ENCODE measurements around the gene WDR5. TPM values are rescaled to one million over a fixed set of nuclear protein-coding genes. Genes with fewer than 3 reads are reported as not detected.

Gene WDR5
- total and polyA plus RNA-seq, 2 of the 13 experiments (the other 11 are each of a cell fraction or from before 2014, with no cell fraction given), result 34.3 TPM

DNA sequence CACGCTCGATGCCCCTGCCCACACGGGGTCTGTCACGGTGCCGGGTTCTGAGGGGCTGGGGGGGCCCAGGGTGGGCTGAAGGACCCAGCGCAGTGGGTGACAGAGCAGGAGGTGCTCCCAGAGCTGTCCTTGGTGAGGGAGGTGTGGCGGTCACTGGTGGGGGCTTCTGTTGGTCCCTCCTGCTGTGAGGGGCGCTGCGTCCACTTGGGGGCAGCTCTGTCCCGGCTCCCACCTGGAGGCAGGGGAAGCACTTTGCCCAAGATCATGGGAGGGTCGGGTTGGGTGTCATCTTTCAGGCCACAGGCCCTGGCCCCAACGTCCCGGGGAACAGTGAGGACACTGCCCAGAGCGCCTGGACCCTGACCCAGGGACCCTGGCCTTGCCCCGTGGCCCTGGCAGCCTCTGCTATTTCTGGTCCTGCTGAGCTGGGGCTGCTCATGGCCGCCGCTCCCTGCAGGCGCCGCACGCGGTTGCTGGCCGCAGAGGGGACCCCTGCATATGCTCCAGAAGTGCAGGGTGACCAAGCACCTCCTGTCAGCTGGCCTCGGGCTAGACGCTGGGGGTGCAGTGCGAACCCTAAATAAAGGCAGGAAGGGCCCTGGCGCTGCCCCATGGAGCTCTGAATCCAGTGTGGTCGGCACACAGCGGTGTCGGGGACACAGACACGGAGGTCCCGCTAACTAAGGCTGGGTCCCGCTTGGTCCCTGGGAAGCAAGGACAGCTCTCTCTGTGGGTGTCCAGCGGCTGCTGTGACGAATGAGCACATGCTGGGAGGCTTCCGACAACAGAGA, 40.1 kb downstream of the WDR5 start (continued):
- TF ChIP-seq, protein P1, sequence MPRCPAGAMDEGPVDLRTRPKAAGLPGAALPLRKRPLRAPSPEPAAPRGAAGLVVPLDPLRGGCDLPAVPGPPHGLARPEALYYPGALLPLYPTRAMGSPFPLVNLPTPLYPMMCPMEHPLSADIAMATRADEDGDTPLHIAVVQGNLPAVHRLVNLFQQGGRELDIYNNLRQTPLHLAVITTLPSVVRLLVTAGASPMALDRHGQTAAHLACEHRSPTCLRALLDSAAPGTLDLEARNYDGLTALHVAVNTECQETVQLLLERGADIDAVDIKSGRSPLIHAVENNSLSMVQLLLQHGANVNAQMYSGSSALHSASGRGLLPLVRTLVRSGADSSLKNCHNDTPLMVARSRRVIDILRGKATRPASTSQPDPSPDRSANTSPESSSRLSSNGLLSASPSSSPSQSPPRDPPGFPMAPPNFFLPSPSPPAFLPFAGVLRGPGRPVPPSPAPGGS (CRISPR knock-in tag; IDR thresholded peaks at IDR 0.05), result no peak; the same call in 1 of the 2 replicates
- TF ChIP-seq ZNF614 (CRISPR knock-in tag; IDR thresholded peaks at IDR 0.05; ENCODE audit: borderline replicate concordance) (0 out of 2 replicates have a peak, but pooled peaks have one; percentile 21), BHLHE40 (IDR thresholded peaks at IDR 0.05; ENCODE audit: low read length) (no peak), ZNF264 (CRISPR knock-in tag; IDR thresholded peaks at IDR 0.05) (no peak), ZMAT3 (CRISPR knock-in tag; conservative IDR thresholded peaks at IDR 0.05) (no peak; the same call in 1 of the 2 replicates), CEBPG (CRISPR knock-in tag; IDR thresholded peaks at IDR 0.05) (no peak), ZSCAN12 (CRISPR knock-in tag; IDR thresholded peaks at IDR 0.05) (no peak), RAD51 (IDR thresholded peaks at IDR 0.05; ENCODE audit: borderline replicate concordance) (no peak), TBP (CRISPR knock-in tag; IDR thresholded peaks at IDR 0.05) (no peak), ZNF33A (CRISPR knock-in tag; IDR thresholded peaks at IDR 0.05; ENCODE audit: borderline replicate concordance) (no peak), IRF2 (CRISPR knock-in tag; IDR thresholded peaks at IDR 0.05) (peak; percentile 21; the same call in 1 of the 2 replicates), MAZ (IDR thresholded peaks at IDR 0.05; ENCODE audit: borderline replicate concordance, low read depth, low read length) (no peak; the same call in 1 of the 2 replicates), MAZ (CRISPR knock-in tag; IDR thresholded peaks at IDR 0.05; ENCODE audit: low read depth) (0 out of 2 replicates have a peak, but pooled peaks have one; percentile 50), ZFP90 (CRISPR knock-in tag; IDR thresholded peaks at IDR 0.05; ENCODE audit: borderline replicate concordance) (0 out of 2 replicates have a peak, but pooled peaks have one; percentile 70), RXRA (CRISPR knock-in tag; IDR thresholded peaks at IDR 0.05) (peak; percentile 80), ARHGAP35 (CRISPR knock-in tag; IDR thresholded peaks at IDR 0.05; ENCODE audit: borderline replicate concordance) (peak; percentile 46; the same call in 1 of the 2 replicates)
- TF ChIP-seq, protein P2, sequence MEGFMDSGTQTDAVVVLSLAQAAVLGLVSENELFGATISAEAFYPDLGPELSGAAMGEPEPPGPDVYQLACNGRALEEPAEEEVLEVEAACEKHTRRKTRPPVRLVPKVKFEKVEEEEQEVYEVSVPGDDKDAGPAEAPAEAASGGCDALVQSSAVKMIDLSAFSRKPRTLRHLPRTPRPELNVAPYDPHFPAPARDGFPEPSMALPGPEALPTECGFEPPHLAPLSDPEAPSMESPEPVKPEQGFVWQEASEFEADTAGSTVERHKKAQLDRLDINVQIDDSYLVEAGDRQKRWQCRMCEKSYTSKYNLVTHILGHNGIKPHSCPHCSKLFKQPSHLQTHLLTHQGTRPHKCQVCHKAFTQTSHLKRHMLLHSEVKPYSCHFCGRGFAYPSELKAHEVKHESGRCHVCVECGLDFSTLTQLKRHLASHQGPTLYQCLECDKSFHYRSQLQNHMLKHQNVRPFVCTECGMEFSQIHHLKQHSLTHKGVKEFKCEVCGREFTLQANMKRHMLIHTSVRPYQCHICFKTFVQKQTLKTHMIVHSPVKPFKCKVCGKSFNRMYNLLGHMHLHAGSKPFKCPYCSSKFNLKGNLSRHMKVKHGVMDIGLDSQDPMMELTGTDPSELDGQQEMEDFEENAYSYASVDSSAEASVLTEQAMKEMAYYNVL (CRISPR knock-in tag; IDR thresholded peaks at IDR 0.05; ENCODE audit: borderline replicate concordance), result no peak
- TF ChIP-seq, protein P3, sequence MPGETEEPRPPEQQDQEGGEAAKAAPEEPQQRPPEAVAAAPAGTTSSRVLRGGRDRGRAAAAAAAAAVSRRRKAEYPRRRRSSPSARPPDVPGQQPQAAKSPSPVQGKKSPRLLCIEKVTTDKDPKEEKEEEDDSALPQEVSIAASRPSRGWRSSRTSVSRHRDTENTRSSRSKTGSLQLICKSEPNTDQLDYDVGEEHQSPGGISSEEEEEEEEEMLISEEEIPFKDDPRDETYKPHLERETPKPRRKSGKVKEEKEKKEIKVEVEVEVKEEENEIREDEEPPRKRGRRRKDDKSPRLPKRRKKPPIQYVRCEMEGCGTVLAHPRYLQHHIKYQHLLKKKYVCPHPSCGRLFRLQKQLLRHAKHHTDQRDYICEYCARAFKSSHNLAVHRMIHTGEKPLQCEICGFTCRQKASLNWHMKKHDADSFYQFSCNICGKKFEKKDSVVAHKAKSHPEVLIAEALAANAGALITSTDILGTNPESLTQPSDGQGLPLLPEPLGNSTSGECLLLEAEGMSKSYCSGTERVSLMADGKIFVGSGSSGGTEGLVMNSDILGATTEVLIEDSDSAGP (CRISPR knock-in tag; IDR thresholded peaks at IDR 0.05; ENCODE audit: borderline replicate concordance), result peak; percentile 75; the same call in 1 of the 2 replicates
- TF ChIP-seq, protein P4, sequence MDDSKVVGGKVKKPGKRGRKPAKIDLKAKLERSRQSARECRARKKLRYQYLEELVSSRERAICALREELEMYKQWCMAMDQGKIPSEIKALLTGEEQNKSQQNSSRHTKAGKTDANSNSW (CRISPR knock-in tag; IDR thresholded peaks at IDR 0.05; ENCODE audit: borderline replicate concordance), result no peak
- TF ChIP-seq, protein P5, sequence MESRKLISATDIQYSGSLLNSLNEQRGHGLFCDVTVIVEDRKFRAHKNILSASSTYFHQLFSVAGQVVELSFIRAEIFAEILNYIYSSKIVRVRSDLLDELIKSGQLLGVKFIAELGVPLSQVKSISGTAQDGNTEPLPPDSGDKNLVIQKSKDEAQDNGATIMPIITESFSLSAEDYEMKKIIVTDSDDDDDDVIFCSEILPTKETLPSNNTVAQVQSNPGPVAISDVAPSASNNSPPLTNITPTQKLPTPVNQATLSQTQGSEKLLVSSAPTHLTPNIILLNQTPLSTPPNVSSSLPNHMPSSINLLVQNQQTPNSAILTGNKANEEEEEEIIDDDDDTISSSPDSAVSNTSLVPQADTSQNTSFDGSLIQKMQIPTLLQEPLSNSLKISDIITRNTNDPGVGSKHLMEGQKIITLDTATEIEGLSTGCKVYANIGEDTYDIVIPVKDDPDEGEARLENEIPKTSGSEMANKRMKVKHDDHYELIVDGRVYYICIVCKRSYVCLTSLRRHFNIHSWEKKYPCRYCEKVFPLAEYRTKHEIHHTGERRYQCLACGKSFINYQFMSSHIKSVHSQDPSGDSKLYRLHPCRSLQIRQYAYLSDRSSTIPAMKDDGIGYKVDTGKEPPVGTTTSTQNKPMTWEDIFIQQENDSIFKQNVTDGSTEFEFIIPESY (CRISPR knock-in tag; IDR thresholded peaks at IDR 0.05), result peak; percentile 50
